Central memory CD4-positive, alpha-beta T cell (primary cell): ENCODE measurements around the gene RNF11.

Experiments
- DNase-seq: peaks from one replicate; pipeline ENCODE4 v3.0.0; 2022

Gene RNF11

GRCh38 chr1:51297401-51298321 lies 61.6 kb downstream of the RNF11 start:
- no peak for DNase-seq

GRCh38 chr1:51298322-51298705 lies 62.2 kb downstream of the RNF11 start:
- no peak for DNase-seq

- no peak for DNase-seq
Observed at GRCh38 chr1:51299185-51299885, 63.3 kb downstream of the RNF11 start.

- no peak for DNase-seq
Observed at GRCh38 chr1:51299981-51300670, 64.1 kb downstream of the RNF11 start.

- DNase-seq: no peak
Observed at GRCh38 chr1:51301152-51301843, 65.2 kb downstream of the RNF11 start.

- no peak for DNase-seq
Observed at GRCh38 chr1:51301844-51302162, 65.7 kb downstream of the RNF11 start.

- DNase-seq: no peak
Observed at GRCh38 chr1:51302270-51302669, 66.2 kb downstream of the RNF11 start.

GRCh38 chr1:51302746-51303145 lies 66.7 kb downstream of the RNF11 start:
- no peak for DNase-seq

GRCh38 chr1:51303315-51303714 lies 67.2 kb downstream of the RNF11 start:
- no peak for DNase-seq

- no peak for DNase-seq
Observed at GRCh38 chr1:51303751-51304251, 67.7 kb downstream of the RNF11 start.

GRCh38 chr1:51304360-51304759 lies 68.3 kb downstream of the RNF11 start:
- DNase-seq: no peak

- DNase-seq: no peak
Observed at GRCh38 chr1:51305371-51305823, 69.3 kb downstream of the RNF11 start.

- DNase-seq: no peak
Observed at GRCh38 chr1:51306950-51307349, 70.9 kb downstream of the RNF11 start.

GRCh38 chr1:51308636-51309035 lies 72.6 kb downstream of the RNF11 start:
- no peak for DNase-seq

- DNase-seq: no peak
Observed at GRCh38 chr1:51309291-51309690, 73.2 kb downstream of the RNF11 start.

- no peak for DNase-seq
Observed at GRCh38 chr1:51310871-51311613, 75.0 kb downstream of the RNF11 start.

GRCh38 chr1:51311826-51312225 lies 75.8 kb downstream of the RNF11 start:
- DNase-seq: no peak

- DNase-seq: no peak
Observed at GRCh38 chr1:51312718-51313117, 76.6 kb downstream of the RNF11 start.

- DNase-seq: no peak
Observed at GRCh38 chr1:51313268-51313852, 77.3 kb downstream of the RNF11 start.

- DNase-seq: no peak
Observed at GRCh38 chr1:51313961-51314777, 78.1 kb downstream of the RNF11 start.

- no peak for DNase-seq
Observed at GRCh38 chr1:51314974-51315373, 78.9 kb downstream of the RNF11 start.
